GM21526 (cell line): ENCODE data around the gene TNFRSF6B.

Experiments
- ATAC-seq: cut with Tn5 transposase; IDR thresholded peaks from one replicate; pipeline ENCODE4 v1.9.1; 2021; ENCODE audit warnings: moderate library complexity; ENCODE audit not compliant: unreplicated experiment, low FRiP score

The TNFRSF6B gene

GRCh38 chr20:63682384-63683139 is 13.9 kb upstream of the TNFRSF6B start:
- ATAC-seq = no peak

- ATAC-seq = no peak
Observed at GRCh38 chr20:63685269-63686026, 11.0 kb upstream of the TNFRSF6B start.

- no peak for ATAC-seq
Observed at GRCh38 chr20:63686094-63686491, 10.4 kb upstream of the TNFRSF6B start.

- ATAC-seq = no peak
Observed at GRCh38 chr20:63686492-63687321, 9.7 kb upstream of the TNFRSF6B start.

DNA sequence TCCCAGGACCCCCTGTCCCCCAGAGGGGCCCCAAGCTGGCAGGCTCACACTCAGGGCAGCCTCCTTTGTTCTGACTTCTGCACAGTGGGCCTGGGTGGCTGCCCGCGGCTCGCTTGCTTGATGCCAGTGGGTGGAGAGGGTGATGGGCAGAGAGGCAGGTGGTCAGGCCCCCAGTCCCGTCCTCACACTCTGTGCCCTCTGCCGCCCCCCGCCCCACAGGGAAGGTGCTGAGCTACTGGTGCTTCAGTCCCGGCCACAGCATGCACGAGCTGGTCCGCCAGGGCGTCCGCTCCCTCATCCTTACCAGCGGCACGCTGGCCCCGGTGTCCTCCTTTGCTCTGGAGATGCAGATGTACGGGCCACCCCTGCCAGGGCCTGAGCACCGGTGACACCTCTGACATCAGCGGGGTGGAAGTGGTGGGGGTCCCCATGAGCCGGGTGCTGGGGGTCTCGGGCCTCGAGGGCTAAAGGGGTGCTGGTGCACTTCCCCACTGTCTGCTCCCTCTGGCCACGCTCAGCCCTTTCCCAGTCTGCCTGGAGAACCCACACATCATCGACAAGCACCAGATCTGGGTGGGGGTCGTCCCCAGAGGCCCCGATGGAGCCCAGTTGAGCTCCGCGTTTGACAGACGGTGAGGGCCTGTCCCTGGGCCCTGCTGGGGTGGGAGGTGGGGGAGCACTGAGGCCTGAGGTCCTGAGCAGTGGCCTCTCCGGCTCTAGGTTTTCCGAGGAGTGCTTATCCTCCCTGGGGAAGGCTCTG is 8.9 kb upstream of the TNFRSF6B start:
- ATAC-seq = no peak

DNA sequence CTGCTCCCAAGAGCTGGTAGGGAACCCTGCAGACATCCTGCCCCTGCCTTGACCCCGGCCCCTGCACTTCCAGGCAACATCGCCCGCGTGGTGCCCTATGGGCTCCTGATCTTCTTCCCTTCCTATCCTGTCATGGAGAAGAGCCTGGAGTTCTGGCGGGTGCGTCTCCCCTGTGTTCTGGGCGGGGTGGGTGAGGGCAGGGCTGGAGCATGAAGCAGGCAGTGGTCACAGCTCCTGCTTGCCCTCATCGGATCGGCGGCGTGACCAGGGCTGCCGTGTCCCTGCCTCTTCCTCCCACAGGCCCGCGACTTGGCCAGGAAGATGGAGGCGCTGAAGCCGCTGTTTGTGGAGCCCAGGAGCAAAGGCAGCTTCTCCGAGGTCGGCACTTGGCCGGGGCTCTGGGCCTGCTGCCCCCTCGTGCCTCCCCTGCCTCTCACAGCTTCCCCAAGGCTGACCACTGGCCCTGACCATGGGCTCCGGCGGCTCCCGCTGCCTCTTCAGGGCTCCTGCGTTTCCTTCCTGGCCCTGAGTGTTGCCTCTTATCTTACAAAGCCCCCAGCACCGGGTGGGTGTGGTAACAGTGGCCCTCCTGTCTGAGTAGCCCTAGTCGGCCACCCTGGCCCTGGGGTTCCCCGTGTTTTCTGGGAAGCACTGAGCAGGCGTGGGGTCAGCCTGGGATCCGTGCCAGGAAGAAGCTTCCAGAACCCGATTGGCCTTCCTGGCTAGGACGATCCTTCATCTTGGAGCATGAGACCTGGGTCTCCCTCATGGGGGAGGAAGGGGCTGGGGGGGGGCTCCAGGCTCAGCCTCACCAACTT is 8.0 kb upstream of the TNFRSF6B start:
- no peak for ATAC-seq

- ATAC-seq = no peak
Observed at GRCh38 chr20:63689046-63690002, 7.1 kb upstream of the TNFRSF6B start.

GRCh38 chr20:63690003-63690897 is 6.2 kb upstream of the TNFRSF6B start:
- ATAC-seq = no peak

DNA sequence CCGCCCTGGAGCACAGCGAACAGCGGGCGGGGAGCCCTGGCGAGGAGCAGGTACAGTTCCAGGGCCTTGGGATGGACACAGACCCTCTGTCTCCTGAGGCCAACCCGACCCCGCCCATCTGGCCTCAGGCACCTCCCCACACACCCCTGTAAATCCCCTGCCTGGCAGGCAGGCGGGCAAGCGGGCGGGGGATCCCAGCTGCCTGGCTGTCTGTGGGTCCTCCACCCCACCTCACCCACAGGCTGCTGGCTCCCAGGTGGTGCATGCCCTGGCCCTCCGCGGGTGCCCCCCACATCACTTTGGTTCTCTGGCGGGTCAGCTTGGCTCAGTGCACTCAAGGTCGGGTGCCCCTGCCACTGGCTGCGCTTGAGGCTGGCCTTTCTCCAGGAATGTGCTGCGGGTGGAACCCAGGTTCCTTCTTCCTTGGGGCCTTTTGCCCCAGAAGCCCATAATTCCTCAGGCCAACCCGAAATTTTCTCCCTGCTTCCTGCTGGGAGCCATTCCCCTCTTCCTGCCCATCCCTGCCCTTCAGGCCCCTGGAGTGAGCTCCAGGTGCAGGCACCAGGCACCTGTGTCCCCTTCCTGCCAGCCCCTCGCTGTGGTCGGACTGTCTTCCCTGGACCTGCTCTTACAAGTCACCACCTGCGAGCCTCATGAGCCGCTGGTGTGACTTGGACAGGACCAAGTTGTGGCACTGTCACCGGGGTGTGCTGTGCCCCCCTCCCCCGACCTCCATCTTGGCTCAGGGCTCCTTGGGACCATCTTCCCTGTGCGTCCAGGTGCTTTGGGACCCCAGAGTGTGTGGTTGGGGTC is 5.3 kb upstream of the TNFRSF6B start:
- ATAC-seq = no peak

DNA sequence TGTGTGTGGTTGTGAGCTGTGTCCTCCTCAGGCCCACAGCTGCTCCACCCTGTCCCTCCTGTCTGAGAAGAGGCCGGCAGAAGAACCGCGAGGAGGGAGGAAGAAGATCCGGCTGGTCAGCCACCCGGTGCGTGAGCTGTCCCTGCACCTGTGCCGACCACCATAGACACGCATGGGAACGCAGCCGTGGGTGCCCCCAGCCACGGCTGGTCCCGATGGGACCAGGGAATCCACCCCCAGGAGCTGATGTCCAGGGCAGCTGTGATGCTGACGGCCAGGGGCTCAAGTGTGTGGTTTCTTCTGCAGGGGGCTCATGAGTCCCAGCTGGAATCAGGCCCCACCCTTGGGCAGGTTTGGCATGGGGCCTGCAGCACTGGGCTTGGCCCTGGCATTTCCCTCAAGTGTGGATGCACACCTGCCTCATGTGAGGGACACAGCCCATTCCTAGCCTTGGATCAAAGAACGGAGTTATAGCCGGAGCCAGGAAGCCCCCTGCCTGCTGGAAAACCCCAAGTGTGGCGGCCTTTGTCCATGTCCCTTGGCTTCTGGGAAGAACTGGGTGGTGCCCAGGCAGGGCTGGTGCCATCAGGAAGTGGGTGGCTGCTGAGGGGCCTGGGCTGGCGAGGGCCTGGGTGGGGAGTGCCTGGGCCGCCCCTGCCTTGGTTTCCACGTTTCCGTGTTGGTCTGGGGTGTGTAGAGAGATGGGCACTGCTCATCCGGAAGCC is 4.6 kb upstream of the TNFRSF6B start:
- no peak for ATAC-seq

- no peak for ATAC-seq
Observed at GRCh38 chr20:63692436-63693082, 3.9 kb upstream of the TNFRSF6B start.

- ATAC-seq = no peak
Observed at GRCh38 chr20:63693083-63693732, 3.2 kb upstream of the TNFRSF6B start.

GRCh38 chr20:63693733-63694583 is 2.5 kb upstream of the TNFRSF6B start:
- ATAC-seq = no peak
